ENCODE measurements around the gene FHAD1. TPM values are rescaled to one million over a fixed set of nuclear protein-coding genes. Genes with fewer than 3 reads are reported as not detected.

Gene FHAD1
- total and polyA plus RNA-seq, 9 of the 15 experiments (the other 6 are each of a cell fraction or from before 2014, with no cell fraction given), result 0.32 to 2.1 (median 1.5) TPM; not detected in 1

DNA sequence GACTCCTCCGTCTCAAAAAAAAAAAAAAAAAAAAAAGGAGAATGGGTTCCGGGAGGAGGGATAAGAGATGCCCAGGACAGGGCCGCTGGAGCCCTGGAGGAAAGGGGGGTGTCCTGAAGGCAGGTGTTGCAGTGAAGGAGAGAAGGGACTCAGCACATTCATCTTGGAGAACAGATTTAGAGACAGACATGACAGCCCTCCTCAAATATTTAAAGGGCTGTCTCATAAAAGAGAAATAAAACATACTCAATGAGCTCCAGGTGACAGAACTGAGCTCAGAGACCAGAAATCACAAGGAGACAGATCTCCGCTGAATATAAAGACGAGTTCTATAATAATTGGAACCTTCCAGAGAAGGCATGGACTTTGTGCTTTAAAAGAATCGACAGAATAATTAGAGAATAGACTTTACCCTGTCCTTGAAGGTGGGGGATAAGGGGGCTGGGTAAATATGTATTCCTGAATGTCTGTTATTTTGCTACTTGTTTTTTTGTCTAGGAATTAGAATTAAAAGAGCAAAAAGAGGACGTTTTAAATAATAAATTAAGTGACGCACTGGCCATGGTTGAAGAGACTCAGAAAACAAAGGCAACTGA is 110.7 kb downstream of the FHAD1 start:
- Histone ChIP-seq H3K36me3 (ENCODE audit: control insufficient read depth, insufficient read depth, low read length) (no peaks in the 10 kb centered on the region), H3K9me3 (replicated peaks; ENCODE audit: control insufficient read depth, insufficient read depth, low read depth, low read length) (no peaks in the 10 kb centered on the region), H2AFZ (ENCODE audit: low read depth, low read length) (peak overlapping the region; percentile 67), H3K4me1 (replicated peaks in 1 of 2; ENCODE audit: control insufficient read depth in 2 of 2, insufficient read depth in 2 of 2, low read length in 2 of 2) (peaks cover 12 to 20% of the 10 kb centered on the region in 2 experiments), H4K20me1 (replicated peaks; ENCODE audit: control insufficient read depth, insufficient read depth, low read length) (no peaks in the 10 kb centered on the region), H3K4me3 (no peak overlapping the region), H3K9me1 (ENCODE audit: control insufficient read depth, insufficient read depth, low read length) (no peaks in the 10 kb centered on the region), H3K79me2 (ENCODE audit: control insufficient read depth, insufficient read depth, low read length) (no peaks in the 10 kb centered on the region), H3K27me3 (ENCODE audit: control insufficient read depth in 2 of 2, insufficient read depth in 2 of 2, low read length in 2 of 2) (peaks cover 0 to 6% of the 10 kb centered on the region in 2 experiments; a peak in 2 of 5 replicates), H3K27ac (ENCODE audit: extremely low read depth, low read depth, low read length) (no peak overlapping the region), H3K4me2 (ENCODE audit: insufficient read depth, low read length) (no peak overlapping the region), H3K9ac (ENCODE audit: insufficient read depth in 1 of 2, low read depth in 2 of 2, low read length in 2 of 2) (no peak overlapping the region)
- WGBS (ENCODE audit: insufficient coverage, low coverage, missing lambda C conversion rate), result 66% methylated on average over 6 of the region's 8 CpGs
- no TSS peak for BruUV-seq (replicated peaks)
- intact Hi-C loops (cut with micrococcal nuclease), result no loop called here
- TF ChIP-seq HBP1 (CRISPR knock-in tag; IDR thresholded peaks at IDR 0.05) (no peak), CREBBP (IDR thresholded peaks at IDR 0.05; ENCODE audit: low read depth, low read length) (no peak), CHCHD3 (CRISPR knock-in tag; IDR thresholded peaks at IDR 0.05) (no peak), C11orf30 (IDR thresholded peaks at IDR 0.05; ENCODE audit: low read depth) (no peak), RNF2 (IDR thresholded peaks at IDR 0.05) (no peak), GABPB2 (CRISPR knock-in tag; conservative IDR thresholded peaks at IDR 0.05) (no peak), FOS (IDR thresholded peaks at IDR 0.05; ENCODE audit: extremely low read depth, insufficient read length) (no peak), TCFL5 (CRISPR knock-in tag; conservative IDR thresholded peaks at IDR 0.05) (no peak)
- TF ChIP-seq, protein P1, sequence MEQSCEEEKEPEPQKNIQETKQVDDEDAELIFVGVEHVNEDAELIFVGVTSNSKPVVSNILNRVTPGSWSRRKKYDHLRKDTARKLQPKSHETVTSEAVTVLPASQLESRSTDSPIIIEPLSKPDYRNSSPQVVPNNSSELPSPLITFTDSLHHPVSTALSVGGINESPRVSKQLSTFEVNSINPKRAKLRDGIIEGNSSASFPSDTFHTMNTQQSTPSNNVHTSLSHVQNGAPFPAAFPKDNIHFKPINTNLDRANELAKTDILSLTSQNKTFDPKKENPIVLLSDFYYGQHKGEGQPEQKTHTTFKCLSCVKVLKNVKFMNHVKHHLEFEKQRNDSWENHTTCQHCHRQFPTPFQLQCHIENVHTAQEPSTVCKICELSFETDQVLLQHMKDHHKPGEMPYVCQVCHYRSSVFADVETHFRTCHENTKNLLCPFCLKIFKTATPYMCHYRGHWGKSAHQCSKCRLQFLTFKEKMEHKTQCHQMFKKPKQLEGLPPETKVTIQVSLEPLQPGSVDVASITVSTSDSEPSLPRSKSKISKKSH (CRISPR knock-in tag; IDR thresholded peaks at IDR 0.05), result no peak
- ATAC-seq (no peak), DNase-seq (ENCODE audit: extremely low read depth in 1 of 4, low spot score in 3 of 4) (no peak), FAIRE-seq (no peak)
- ChIA-PET POLR2A (no interaction called here), CTCF (ENCODE audit: low intra/inter-chr PET ratio) (no interaction called here)
- in situ Hi-C loops (cut with MboI), result no loop called here

Data from K562 (cell line).